HG03565 (cell line): ENCODE measurements around the gene MYOF.
"Not testable (repeated sequence)": the region's sequence is repeated elsewhere in the genome, so short reads cannot be mapped to it uniquely, and the experiment has no call there.

ENCODE experiments used
- ATAC-seq: cut with Tn5 transposase; IDR thresholded peaks from one replicate; pipeline ENCODE4 v1.9.1; 2021; ENCODE audit warnings: mild to moderate bottlenecking, moderate library complexity; ENCODE audit not compliant: unreplicated experiment

Gene MYOF

DNA sequence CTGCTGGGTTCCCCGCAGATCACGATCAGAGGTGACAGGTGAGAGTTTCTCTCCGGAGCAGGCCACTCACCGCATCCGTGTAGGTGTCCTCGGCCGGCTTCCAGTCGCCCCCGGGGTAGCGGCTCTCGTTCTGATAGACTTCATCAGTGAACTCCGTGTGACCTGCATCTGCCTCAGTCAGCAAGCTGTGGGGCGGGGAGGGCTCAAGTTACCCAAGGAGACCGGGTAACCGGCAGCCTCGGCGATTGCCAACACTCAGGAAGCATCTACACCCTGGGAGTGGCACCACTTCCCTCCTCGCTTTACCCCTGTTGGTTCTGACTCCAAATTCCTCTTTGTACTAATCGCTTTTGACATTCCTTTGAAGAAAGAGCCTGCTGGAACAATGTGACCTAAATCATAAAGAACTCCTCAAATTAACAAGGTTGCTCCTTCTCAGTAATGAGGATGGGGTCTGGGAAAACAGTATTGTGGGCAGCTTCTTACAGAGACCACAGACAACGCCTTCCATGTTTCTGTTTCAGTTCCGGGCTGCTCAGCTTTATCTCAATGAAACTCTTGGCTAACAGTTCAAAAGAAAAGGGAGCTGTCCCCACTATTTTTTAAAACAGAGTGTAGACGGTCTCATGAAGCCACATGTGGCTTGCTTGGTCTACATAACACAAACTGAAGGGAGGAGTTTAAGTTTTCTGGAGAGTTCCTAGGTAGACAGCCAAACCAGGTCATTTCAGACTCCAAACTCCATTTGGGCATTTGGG, 118.1 kb downstream of the MYOF start:
- ATAC-seq: no peak

DNA sequence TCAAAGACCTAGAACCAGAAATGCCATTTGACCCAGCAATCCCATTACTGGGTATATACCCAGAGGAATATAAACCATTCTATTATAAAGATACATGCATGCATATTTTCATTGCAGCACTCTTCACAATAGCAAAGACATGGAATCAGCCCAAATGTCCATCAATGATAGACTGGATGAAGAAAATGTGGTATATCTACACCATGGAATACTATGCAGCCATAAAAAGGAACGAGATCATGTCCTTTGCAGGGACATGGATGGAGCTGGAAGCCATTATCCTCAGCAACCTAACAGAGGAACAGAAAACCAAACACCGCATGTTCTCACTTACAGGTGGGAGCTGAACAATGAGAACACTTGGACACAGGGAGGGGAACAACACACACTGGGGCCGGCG, 123.7 kb downstream of the MYOF start:
- not testable (repeated sequence) for ATAC-seq

DNA sequence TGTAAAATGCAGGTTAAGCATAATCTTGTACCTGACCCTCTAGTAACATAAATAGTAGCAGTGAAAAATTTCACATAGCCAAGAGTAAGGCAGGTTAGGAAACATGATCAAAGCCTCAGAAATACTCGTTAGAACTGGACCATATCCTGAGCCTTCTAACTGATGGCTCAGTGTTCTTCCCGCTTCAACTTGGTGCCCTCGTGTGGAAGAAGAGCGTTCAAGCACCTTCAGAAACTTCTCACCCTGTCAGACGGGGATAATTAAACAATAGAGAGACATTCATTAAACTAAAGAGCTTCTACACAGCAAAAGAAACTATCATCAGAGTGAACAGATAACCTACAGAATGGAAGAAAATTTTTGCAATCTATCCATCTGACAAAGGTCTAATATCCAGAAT, 124.5 kb downstream of the MYOF start:
- ATAC-seq: no peak

DNA sequence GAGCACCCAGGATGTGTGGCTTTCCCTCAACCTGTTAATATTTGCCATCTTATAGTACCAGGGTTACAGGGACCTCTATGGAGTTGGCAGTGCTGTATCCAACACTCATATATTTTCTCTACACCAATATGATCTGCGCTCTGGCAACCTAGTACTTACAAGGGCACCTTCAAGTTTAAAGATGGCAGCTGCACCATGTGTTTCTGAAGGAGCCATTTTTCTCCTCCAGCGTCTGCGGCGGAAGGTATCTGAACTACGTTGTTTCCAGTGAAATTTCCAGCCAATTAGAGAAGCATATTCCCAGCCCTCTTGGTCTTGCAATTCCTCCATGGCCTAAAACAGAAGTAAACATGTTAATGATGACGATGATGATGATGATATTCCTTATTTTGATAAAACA, 125.6 kb downstream of the MYOF start:
- ATAC-seq: no peak

DNA sequence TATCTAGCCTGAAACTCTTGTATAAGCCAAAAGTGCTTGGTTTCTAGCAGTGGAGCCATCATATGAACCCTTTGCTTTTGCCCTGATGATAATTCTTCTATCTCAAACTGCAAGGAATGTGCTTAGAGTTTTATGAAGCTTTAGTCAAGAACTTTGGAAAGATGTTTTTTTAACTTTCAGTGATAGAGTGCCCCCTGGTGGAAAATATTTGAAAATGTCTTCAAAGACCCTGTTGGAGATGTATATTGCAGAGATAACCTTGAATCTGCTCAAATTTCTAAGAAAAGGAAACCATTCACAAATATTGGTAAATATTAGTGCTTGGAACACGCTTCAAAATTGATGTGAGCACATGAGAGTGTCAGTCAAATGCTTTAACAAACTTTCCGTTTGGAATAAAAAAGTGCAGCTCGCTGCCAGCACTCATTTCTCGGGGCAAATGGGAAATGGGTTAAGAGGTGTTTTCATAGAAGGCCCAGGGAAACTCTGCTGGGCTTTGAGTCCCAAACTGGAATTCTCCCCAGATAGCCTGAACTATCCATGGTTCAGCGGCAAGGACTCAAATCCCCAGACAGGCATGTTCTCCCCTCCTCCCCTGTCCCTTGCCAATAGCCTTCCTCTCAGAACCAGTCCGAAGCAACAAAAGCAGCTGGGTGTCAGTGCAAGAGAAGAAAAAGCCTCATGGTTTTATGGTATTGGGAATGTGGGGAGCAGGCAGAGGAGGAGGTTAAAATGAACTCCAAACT, 129.3 kb downstream of the MYOF start:
- ATAC-seq: no peak

DNA sequence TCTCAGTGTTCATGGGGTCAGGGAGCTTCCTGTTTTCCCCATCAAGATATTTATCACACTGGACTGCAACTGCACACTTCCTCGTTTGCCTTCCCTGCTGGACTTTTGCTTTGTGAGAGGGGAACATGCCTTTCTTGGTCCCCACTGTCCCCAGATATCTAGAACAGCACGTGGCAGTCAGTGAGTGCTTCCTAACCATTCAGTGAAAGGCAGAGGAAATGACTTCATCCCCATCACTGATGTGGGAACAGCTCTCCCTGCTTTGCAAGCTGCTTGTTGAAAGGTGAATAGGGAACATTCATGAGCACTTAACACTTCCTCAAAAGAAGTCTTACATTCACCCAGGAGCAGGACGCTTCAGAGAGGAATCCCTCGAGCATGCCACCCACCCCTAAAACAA, 135.4 kb downstream of the MYOF start:
- no peak for ATAC-seq

DNA sequence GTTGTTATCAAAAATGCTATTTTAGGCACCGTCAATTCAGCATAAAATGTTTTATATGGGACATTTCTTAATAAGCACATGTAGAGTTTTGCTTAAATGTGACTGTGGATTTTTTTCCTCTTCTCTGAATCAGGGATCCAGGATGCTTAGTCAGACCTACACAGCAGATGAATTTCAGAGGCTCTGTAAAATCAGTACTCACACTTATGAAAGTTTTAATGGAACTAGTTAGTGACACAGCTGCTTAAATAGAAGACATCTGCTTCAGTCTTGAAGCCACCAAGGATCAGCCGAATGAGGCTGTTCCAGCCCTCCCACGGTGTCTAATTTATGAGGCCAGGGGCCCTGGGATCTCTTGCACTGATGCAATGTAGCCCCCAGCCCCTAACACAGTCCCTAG, 136.0 kb downstream of the MYOF start:
- no peak for ATAC-seq

DNA sequence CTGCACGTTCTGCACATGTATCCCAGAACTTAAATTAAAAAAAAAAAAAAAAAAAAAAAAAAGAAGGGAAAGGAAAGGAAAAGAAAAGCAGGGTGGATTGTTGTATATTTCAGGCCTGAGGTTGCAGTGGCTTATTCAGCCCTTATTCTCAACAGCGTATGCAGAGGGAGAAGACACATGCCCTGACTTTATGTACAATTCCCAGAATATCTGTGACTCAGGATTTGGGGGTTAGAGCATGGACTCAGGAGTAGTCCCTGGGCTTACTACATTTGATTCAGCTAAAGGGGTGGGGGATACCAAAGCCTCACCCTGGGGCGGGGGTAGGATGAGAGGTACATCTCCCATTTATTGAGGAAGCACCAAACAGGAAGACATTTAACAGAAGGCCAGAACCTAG, 137.4 kb downstream of the MYOF start:
- no peak for ATAC-seq

DNA sequence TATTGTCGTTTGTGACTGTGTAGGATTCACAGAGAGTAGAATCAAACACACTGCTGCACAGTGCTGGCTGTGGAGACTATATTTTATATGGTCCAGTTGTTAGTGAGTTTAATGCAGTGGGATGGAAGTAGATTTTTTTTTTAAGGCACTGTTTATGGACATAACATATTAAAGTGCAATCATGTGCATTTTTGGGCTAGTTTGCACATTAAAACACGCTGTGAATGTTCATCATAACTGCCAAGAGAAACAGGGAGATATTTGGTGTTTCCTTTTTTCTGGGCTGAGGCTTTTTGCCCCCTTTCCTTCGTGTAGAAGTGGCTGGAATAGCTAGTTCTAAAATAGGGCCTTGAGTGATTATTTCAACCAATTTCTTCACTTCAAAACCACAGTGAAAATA, 139.2 kb downstream of the MYOF start:
- no peak for ATAC-seq

DNA sequence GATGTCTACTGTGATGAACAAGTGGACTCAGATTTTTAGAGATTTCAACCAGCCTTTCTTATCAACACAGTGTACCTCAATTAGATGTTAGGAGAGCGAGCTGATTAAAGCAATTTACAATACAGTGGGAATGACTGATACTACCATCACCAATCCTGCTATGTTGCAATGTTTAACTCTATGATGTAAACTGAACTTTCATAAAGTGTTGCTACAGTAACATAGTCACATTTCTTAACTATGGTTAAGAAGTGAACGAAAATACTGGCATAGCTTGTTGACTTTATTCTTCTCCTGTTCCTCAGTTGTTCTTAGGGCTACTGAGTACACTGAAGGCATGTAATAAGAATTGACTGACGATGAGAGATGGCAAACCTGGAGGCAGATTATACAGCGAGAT, 139.8 kb downstream of the MYOF start:
- no peak for ATAC-seq

DNA sequence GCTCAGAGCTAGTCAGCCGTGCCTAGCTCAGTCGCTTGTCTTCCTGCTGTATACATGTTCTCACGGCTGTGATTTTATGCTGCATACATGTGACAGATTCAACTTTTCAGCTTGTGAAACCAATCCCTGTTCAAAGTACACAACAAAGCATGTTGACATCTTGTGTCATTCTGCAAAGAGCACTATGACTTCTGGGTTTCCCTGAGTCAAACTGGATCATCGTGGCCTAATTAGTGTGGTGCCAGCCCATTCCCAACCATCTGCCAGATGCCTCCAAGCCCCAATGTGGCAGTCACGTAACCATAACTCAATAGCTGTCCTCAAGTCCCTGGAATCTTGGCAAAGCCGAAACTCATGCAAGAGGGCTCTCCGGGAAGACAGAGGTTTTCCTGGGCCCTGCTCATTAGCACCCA, 144.8 kb downstream of the MYOF start:
- ATAC-seq: no peak

DNA sequence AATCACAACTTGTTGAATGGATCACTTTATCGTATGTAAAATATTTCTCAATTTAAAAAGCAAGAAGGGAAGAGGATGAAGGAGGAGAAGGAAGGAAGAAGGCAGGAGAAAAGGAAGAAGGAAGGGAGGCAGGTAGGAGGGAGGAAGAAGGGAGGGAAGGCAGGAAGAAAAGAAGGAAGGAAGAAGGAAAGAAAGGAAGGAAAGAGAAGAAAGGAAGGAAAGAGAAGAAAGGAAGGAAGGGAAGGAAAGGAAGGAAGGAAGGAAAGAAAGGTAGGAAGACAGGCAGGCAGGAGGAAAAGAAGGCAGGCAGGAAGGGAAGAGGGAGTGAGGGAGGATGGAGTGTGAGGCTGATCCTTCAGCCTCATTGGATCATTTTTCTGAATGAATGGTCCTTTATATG, 145.5 kb downstream of the MYOF start:
- ATAC-seq: no peak

DNA sequence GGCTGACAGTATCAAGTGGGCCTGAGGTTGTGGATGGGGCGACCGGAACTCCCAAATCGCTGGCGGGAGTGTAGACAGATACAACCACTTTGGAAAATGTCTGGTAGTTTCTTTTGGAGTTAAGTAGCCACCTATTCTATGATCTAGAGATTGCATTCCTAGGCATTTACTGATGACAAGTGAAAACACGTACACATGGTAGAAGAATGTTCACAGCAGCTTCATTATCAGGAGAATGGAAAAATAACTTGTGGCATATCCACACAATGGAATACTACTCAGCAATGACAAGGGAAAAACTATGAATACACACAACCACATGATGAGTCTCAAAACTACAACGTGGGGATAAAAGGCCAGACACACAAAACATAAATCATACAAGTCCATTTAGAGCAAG, 146.0 kb downstream of the MYOF start:
- no peak for ATAC-seq

DNA sequence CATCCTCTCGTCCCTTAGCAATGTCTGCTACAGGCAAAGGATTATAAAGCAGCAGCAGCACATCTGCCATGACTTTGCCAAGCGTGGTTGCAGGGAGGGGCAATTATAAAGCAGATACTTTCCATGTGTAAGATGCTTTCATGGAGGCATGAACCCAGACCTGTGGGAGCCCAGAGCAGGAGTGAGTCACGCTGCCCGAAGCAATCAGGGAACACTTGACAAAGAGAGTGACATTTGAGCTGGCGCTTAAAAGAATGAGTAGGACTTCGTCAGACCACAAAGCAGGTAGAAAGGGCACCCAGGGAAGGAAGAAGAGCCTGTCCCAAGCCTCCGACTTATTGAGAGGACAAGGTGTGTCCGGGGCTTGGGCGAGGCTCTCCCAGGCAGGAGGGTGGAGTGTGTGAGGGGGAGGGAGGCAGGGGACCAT, 147.2 kb downstream of the MYOF start:
- ATAC-seq: no peak

DNA sequence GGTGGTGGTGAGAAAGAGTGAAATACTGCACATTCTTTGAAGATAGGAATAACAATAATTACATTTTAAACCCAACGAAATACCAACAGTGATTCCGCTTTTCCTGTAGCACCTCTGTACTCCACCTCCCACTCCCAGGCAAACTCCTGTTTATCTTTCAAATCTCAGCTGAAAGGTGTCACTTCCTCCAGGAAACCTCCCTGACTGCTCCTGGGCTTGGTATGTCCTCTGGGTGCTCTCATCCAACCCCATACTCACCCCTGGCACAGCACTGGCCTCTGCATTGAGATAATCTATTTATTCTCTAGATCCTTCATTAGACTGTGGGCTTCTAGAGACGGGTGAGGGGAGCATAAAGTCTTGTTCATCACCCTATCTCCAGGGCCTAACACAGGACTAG, 148.0 kb downstream of the MYOF start:
- no peak for ATAC-seq

DNA sequence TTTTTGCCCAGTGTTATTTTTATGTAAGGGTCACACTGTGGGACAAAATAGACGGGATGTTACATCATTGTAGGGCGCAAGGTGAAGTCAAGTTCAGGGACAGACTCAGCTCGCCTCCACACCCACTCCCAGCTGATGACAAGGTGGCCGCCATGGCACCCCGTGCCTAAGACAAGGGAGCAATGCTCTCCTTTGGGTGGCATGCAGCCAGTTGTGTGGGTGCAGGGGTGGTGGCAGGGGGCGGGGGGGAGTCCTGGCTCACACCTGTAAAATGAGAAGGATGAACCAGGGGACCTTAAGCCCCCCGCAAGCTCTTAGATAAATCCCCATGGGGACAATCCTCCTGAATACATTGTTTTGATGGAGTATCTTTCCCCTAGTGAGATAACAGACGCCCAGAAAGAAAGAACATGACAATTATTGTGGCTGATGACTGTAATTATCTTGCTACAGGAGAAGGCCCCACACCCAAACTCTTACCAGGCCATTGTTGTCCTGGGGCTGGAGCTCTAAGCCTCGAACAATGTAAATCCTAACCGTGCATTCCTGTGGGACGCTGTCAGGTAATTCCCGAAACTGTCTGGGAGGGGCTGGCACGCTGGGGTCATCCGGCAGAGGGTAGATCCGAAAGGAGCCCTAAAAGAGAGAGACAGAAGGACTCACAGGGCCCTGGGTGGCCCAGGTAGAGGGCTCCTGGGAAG, 148.7 kb downstream of the MYOF start:
- ATAC-seq: no peak

DNA sequence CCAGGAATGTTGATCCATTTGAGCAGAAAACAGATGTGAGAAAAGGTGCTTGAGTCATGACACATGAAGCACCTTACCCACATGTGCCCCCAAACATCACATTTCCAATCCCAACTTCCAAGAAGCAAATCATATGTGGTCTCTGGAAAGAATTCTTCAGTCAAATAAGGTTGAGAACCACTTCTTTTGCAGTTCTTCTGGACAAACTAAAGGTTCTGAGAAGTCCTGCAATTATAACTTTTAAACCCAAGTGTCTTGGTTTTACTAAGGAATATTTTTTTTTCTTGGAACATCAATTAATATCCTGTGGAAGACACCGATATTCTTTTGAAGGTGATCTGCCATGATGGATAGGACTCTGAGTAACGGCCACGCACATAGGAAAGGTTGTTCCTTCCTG, 151.3 kb downstream of the MYOF start:
- ATAC-seq: no peak

DNA sequence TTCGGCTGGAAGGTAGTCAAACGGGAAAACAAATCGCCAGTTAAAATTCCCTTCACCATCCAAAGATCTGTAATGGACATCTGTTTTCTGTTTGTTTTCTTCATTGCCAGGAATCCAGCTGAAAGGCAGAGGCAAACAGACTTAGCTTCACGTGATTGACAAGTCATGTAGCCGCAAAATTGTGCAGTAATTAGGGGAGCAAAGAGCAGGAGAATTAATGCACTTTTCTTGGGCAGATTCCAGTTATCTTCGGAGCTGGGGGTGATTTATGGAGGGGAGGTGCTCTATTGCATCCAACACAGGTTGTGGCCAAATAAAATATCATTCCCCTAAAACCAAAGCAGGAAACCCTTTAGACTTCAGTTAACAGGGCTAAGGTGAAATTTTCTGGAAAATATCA, 162.2 kb downstream of the MYOF start:
- no peak for ATAC-seq

DNA sequence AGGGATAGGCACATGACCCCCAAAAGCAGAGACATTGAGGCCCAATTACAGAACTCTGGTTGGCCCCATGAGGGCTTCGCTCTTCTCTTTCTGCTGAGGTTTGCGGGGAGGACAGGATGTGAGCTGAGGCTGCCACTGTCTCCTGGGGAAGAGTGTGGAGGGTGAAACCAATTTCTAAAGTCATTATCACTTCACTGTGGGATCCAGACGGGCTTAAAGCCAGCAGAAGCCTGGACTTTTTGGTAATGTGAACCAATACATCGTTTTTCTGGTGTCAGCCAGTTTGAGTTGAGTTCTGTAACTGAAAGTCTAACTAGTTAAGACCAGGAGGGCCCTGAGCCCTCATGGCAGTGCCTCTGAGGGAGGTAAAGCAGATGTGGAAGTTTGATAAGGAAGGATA, 163.0 kb downstream of the MYOF start:
- ATAC-seq: no peak

DNA sequence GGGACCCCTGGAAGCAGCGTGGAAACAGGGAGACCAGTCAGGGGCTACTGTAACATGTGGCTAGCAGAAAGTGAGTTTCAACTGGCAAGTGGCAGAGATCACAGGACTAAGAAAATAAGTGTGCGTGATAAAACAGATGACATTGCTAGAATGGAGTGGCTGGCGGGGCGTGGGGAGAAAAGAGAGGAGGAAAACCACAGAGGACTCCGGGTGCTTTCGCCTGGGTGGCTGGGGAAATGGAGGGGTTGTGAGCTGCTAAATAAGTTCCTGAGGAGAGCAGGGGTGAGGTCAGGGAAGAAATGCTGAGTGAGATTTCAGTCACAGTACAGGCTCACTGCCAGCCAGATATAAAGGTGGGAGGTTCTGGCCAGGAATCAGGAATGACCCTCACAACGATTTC, 166.9 kb downstream of the MYOF start:
- no peak for ATAC-seq

DNA sequence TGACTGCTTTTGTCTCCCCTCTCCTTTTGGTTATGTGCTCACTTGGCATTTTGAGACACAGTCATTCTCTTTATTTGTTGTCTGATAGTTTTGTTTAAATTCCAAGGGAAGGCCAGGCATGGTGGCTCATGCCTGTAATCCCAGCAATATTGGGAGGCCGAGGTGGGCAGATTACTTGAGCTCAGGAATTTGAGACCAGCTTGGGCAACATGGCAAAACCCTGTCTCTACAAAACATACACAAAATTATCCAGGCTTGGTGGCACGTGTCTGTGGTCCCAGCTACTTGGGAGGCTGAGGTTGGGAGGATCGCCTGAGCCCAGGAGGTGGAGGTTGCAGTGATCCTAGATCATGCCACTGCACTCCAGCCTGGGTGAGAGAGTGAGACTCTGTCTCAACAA, 167.5 kb downstream of the MYOF start:
- ATAC-seq: not testable (repeated sequence)

DNA sequence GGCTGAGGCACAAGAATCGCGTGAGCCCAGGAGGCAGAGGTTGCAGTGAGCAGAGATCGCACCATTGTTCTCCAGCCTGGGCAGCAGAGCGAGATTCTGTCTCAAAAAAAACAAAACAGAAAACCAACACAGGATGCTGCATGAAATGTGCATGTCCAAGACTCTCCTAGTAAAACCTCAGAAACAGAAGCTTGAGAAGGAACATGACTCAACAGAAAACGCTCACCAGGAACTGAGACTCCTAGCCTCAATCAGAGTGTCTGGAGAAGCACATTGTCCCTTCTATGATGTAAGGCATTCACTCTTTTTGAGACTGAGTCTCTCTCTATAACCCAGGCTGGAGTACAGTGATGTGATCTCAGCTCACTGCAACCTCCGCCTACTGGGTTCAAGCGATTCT, 168.3 kb downstream of the MYOF start:
- no peak for ATAC-seq
